ENCODE data around the gene BRD4.
"Not testable (repeated sequence)": the region's sequence is repeated elsewhere in the genome, so short reads cannot be mapped to it uniquely, and the experiment has no call there.

DNA sequence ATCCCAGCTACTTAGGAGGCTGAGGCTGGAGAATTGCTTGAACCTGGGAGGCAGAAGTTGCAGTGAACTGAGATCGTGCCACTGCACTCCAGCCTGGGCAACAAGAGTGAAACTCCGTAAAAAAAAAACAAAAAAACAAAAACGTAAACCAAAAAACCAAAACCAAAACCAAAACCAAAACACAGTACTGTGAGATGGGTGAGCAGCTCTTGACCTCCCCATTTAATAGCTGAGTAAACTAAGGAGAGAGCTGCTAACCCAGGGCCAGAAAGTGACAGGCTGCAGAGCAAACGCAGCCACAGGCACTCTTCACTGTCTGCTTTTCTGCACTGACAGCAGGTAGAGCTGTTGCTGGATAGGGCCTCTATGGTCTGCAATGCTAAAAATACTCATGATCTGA is 27.7 kb upstream of the BRD4 start:
- TF ChIP-seq, protein P1, sequence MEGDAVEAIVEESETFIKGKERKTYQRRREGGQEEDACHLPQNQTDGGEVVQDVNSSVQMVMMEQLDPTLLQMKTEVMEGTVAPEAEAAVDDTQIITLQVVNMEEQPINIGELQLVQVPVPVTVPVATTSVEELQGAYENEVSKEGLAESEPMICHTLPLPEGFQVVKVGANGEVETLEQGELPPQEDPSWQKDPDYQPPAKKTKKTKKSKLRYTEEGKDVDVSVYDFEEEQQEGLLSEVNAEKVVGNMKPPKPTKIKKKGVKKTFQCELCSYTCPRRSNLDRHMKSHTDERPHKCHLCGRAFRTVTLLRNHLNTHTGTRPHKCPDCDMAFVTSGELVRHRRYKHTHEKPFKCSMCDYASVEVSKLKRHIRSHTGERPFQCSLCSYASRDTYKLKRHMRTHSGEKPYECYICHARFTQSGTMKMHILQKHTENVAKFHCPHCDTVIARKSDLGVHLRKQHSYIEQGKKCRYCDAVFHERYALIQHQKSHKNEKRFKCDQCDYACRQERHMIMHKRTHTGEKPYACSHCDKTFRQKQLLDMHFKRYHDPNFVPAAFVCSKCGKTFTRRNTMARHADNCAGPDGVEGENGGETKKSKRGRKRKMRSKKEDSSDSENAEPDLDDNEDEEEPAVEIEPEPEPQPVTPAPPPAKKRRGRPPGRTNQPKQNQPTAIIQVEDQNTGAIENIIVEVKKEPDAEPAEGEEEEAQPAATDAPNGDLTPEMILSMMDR (IDR thresholded peaks at IDR 0.05; ENCODE audit: poor library complexity, severe bottlenecking): not testable (repeated sequence)
- not testable (repeated sequence) for TF ChIP-seq EP300 (conservative IDR thresholded peaks at IDR 0.05; ENCODE audit: poor library complexity, severe bottlenecking)

Measured in neural cell (in vitro differentiated cells).